Endothelial cell of umbilical vein (primary cell): ENCODE measurements around the gene CCDC40. TPM values are rescaled to one million over a fixed set of nuclear protein-coding genes. Genes with fewer than 3 reads are reported as not detected.

Experiments
- BruUV-seq: library from RNA; stranded (reverse); fragments of 400-500 nt; replicated peaks from 2 replicates; lab custom pipeline; 2021; lab: Mats Ljungman, UMichigan
- CTCF ChIA-PET: fragments of 300-600, 350-600 bp; sonication (Branson Sonifier 250); formaldehyde crosslinking; loops from one replicate; lab custom pipeline; 2021; ENCODE audit warnings: antibody characterized with exemption, inconsistent platforms; lab: Charles Lee
- POLR2A ChIA-PET: fragments of 300-600, 350-600 bp; sonication (Branson Sonifier 250); formaldehyde crosslinking; loops from one replicate; lab custom pipeline; 2021; ENCODE audit warnings: antibody characterized with exemption, inconsistent platforms; lab: Charles Lee
- DNase-seq: peaks from one replicate; pipeline ENCODE4 v3.0.0-alpha.2; 2011; ENCODE audit warnings: low read depth, low spot score
- FAIRE-seq: peaks from 2 replicates; lab custom pipeline; 2011; peaks lifted over from hg19 to GRCh38; lab: Jason Lieb, UNC
- H2AFZ ChIP-seq: 2 replicates; pipeline ENCODE4 v1.6.0; 2012; ENCODE audit warnings: low read depth, low read length, control low read depth, inconsistent platforms
- H3K27ac ChIP-seq: 2 replicates; pipeline ENCODE4 v1.5.1; 2011; ENCODE audit warnings: low read depth, mild to moderate bottlenecking, control low read depth, low read length, moderate library complexity; ENCODE audit not compliant: insufficient read depth
- H3K27me3 ChIP-seq, 2 experiments: 2 replicates each; pipeline versions ENCODE4 v1.6.0 to v1.6.1; 2011; ENCODE audit warnings: low read length in 2 of 2, mixed read lengths in 1 of 2; ENCODE audit not compliant: control insufficient read depth in 2 of 2, insufficient read depth in 2 of 2
- H3K36me3 ChIP-seq, 2 experiments: 2 replicates in 1 of 2; 3 replicates in 1 of 2; pipeline ENCODE4 v1.5.1; 2011; ENCODE audit warnings: low read length in 2 of 2, mild to moderate bottlenecking in 1 of 2, moderate library complexity in 1 of 2; ENCODE audit not compliant: control insufficient read depth in 2 of 2, insufficient read depth in 2 of 2; ENCODE audit errors: extremely low read depth in 1 of 2
- H3K4me1 ChIP-seq: 3 replicates; pipeline ENCODE4 v1.5.1; 2011; ENCODE audit warnings: mild to moderate bottlenecking, low read length; ENCODE audit not compliant: control insufficient read depth, insufficient read depth; ENCODE audit errors: extremely low read depth
- H3K4me2 ChIP-seq: 2 replicates; pipeline ENCODE4 v1.6.1; 2011; ENCODE audit warnings: low read length, control low read depth, mixed read lengths; ENCODE audit not compliant: insufficient read depth
- H3K4me3 ChIP-seq, 3 experiments: fragments of 200-600 bp in 1 of 3; sonication (generic), shearing (Covaris generic) in 1 of 3; replicated peaks in 1 of 3; 2 replicates each; pipeline ENCODE4 v1.5.1; 2011 to 2016; ENCODE audit warnings: control low read depth in 3 of 3, low read length in 3 of 3, mild to moderate bottlenecking in 2 of 3, inconsistent platforms in 1 of 3, low read depth in 1 of 3, moderate library complexity in 1 of 3; ENCODE audit not compliant: insufficient read depth in 1 of 3
- H3K79me2 ChIP-seq: 2 replicates; pipeline ENCODE4 v1.6.0; 2012; ENCODE audit warnings: low read length, inconsistent platforms; ENCODE audit not compliant: control insufficient read depth, insufficient read depth
- H3K9ac ChIP-seq: replicated peaks from 2 replicates; pipeline ENCODE3; 2011; ENCODE audit warnings: low read length, control low read depth; ENCODE audit not compliant: insufficient read depth; ENCODE audit errors: extremely low read depth
- H3K9me1 ChIP-seq: replicated peaks from 3 replicates; pipeline ENCODE4 v1.6.0; 2011; ENCODE audit warnings: mild to moderate bottlenecking, low read length; ENCODE audit not compliant: control insufficient read depth, insufficient read depth; ENCODE audit errors: extremely low read depth
- H3K9me3 ChIP-seq: replicated peaks from 2 replicates; pipeline ENCODE4 v1.5.1; 2012; ENCODE audit warnings: low read length, inconsistent platforms; ENCODE audit not compliant: control insufficient read depth, insufficient read depth
- H4K20me1 ChIP-seq: replicated peaks from 2 replicates; pipeline ENCODE3; 2011; ENCODE audit warnings: mild to moderate bottlenecking, low read length; ENCODE audit not compliant: control insufficient read depth, insufficient read depth; ENCODE audit errors: extremely low read depth
- CTCF ChIP-seq, 2 donors: IDR thresholded peaks; 1 replicate in 1 of 2; 2 replicates in 1 of 2; pipeline ENCODE4 v1.5.1; 2011; ENCODE audit warnings: low read length in 2 of 2, mild to moderate bottlenecking in 2 of 2, moderate library complexity in 2 of 2, control low read depth in 1 of 2, inconsistent platforms in 1 of 2, low read depth in 1 of 2; ENCODE audit not compliant: insufficient read depth in 1 of 2; ENCODE audit errors: extremely low read depth in 1 of 2
- EZH2 ChIP-seq: IDR thresholded peaks from 2 replicates; pipeline ENCODE4 v1.6.1; 2012; ENCODE audit warnings: borderline replicate concordance, low read depth, mild to moderate bottlenecking, moderate library complexity, low read length, inconsistent platforms; ENCODE audit not compliant: severe bottlenecking
- FOS ChIP-seq: IDR thresholded peaks from 2 replicates; pipeline ENCODE4 v1.6.1; 2011; ENCODE audit warnings: mild to moderate bottlenecking, low read length, moderate library complexity, borderline replicate concordance; ENCODE audit not compliant: insufficient read depth
- GATA2 ChIP-seq: IDR thresholded peaks from 2 replicates; pipeline ENCODE4 v1.7.0; 2011; ENCODE audit warnings: low read depth, mild to moderate bottlenecking, moderate library complexity, mixed read lengths, low read length; ENCODE audit not compliant: insufficient read length, insufficient read depth
- JUN ChIP-seq: IDR thresholded peaks from 2 replicates; pipeline ENCODE4 v1.6.1; 2011; ENCODE audit warnings: borderline replicate concordance, low read depth; ENCODE audit not compliant: insufficient read length, insufficient read depth
- MYC ChIP-seq: IDR thresholded peaks from one replicate; pipeline ENCODE4 v1.6.1; 2011; ENCODE audit warnings: mild to moderate bottlenecking, low read depth, low read length
- POLR2A ChIP-seq: IDR thresholded peaks from 2 replicates; pipeline ENCODE4 v1.6.1; 2012; ENCODE audit warnings: low read depth, mild to moderate bottlenecking, control low read depth, low read length
- POLR2AphosphoS5 ChIP-seq: IDR thresholded peaks from 2 replicates; pipeline ENCODE4 v1.6.1; 2012; ENCODE audit warnings: low read depth, mild to moderate bottlenecking, control low read depth, low read length, moderate library complexity; ENCODE audit not compliant: insufficient read depth
- dilution Hi-C: fragments of 300-500 bp; cut with MboI; formaldehyde crosslinking; loops from one replicate; pipeline ENCODE4 v1.15.0; 2019; ENCODE audit warnings: low sequenced_read_pairs; ENCODE audit not compliant: extremely low pct_ligation_motif_present
- intact Hi-C: fragments of 100-400 bp; cut with micrococcal nuclease; formaldehyde crosslinking; loops from one replicate; pipeline ENCODE4 v1.10.0; 2022
- polyA plus RNA-seq, 4 experiments: library from polyadenylated mRNA; depleted of rRNA in 3 of 4; stranded (reverse) in 3 of 4; unstranded in 1 of 4; fragments of >200 nt; gene quantifications; 2 replicates each; pipeline versions ENCODE4 v1.2.1 to v1.2.3, GENCODE V29; 2011 to 2012; ENCODE audit warnings: missing spikeins in 1 of 4
- total RNA-seq: library from RNA; stranded (reverse); gene quantifications from 2 replicates; pipeline ENCODE4 v1.2.3, GENCODE V29; 2021
- TF ChIP-seq, protein P1 (sequence below): IDR thresholded peaks from 2 replicates; pipeline ENCODE4 v1.6.1; 2011; ENCODE audit not compliant: insufficient read depth, insufficient read length

The CCDC40 gene
- total and polyA plus RNA-seq, 2 donors (not counting 3 experiments of a cell fraction or from before 2014, with no cell fraction given), result 1.4 to 5.5 TPM

DNA sequence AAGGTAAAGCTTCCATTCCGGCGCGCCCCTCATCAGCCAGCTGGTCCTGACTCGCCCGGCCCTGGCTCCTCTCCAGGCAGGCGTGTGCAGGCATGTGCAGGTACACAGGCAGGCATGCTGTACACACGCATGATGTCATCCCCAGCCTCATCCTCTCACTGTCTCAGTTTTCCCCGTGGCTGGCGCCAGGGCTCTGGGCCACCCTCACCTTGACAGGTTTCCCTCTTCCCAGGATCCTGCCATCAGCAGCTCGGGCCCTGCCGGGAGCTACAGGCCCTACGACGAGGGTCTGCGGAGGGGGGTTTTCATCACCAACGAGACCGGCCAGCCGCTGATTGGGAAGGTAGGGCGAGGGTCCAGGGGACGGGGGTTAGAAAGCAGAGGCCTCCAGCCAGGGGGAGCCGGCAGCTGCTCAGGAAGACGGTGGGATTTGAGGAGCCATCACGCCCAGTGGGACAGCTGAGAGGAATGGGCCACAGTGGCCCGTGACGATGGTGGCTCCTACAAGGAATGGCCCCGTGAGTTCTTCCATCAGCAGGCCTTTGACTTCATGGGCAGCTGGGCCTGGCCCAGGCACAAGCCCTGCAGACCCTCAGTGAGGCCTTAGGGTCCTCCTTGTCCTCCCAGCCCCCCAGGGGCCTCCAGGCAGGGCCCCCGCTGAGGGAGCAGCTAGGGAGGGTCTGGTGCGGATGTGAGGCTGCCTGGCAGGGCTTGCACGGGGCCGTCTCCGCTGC lies 73.4 kb downstream of the CCDC40 start:
- Histone ChIP-seq H3K4me3 (no peak overlapping the region), H2AFZ (no peak overlapping the region), H3K4me2 (no peak overlapping the region), H3K27ac (no peak overlapping the region), H3K27me3 (no peaks in the 10 kb centered on the region), H3K9ac (no peak overlapping the region), H3K79me2 (no peaks in the 10 kb centered on the region), H3K9me1 (no peaks in the 10 kb centered on the region), H4K20me1 (no peaks in the 10 kb centered on the region), H3K36me3 (no peaks in the 10 kb centered on the region), H3K4me1 (no peaks in the 10 kb centered on the region), H3K9me3 (no peaks in the 10 kb centered on the region)
- no peak for TF ChIP-seq POLR2AphosphoS5
- no peak for TF ChIP-seq EZH2
- TF ChIP-seq FOS, result no peak
- TF ChIP-seq MYC, result no peak
- no peak for TF ChIP-seq GATA2
- TF ChIP-seq POLR2A, result no peak
- TF ChIP-seq, protein P1, sequence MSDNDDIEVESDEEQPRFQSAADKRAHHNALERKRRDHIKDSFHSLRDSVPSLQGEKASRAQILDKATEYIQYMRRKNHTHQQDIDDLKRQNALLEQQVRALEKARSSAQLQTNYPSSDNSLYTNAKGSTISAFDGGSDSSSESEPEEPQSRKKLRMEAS, result no peak
- TF ChIP-seq CTCF (IDR thresholded peaks at IDR 0.05; ENCODE audit: extremely low read depth in 1 of 2, insufficient read depth in 1 of 2, low read depth in 1 of 2, low read length in 2 of 2), result no peak
- no peak for TF ChIP-seq JUN
- FAIRE-seq, result no peak
- BruUV-seq, result no TSS peak
- ChIA-PET POLR2A (no interaction called here), CTCF (interaction anchor here (1.0 kb wide), 1 partner anchor 8 kb away, joined by 5 read pairs; the partner anchor contains the start of gene GAA)
- dilution Hi-C loops, result no loop called here
- DNase-seq, result no peak
- intact Hi-C loops, result loop anchor here (10.0 kb wide), 1 partner anchor 255 kb away; no protein-coding TSS in a partner anchor
